GM18907 (cell line): ENCODE data around the gene UBE2I.

Source experiments
- ATAC-seq: cut with Tn5 transposase; IDR thresholded peaks from one replicate; pipeline ENCODE4 v1.9.1; 2021; ENCODE audit warnings: mild to moderate bottlenecking, moderate library complexity; ENCODE audit not compliant: unreplicated experiment

The UBE2I gene

DNA sequence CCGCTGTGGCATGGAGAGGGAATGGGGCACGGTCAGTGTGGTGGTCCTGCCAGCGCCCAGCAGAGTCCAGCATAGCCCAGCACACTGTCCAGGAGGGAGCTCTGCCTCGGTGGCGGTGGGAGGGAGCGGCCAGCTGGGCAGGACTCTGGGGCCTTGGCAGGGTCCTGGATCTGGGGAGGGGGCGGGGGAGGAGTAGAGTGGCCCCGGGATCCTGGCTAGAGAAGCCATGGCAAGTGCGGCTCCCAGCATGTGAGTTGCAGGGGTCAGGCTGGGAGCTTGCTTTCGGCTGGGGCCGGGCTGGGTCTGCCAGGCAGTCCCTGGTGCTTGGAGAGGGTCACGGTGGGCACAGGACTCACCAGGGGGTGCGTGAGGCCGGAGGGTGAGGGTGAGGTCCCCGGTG lies 46.2 kb downstream of the UBE2I start:
- no peak for ATAC-seq

DNA sequence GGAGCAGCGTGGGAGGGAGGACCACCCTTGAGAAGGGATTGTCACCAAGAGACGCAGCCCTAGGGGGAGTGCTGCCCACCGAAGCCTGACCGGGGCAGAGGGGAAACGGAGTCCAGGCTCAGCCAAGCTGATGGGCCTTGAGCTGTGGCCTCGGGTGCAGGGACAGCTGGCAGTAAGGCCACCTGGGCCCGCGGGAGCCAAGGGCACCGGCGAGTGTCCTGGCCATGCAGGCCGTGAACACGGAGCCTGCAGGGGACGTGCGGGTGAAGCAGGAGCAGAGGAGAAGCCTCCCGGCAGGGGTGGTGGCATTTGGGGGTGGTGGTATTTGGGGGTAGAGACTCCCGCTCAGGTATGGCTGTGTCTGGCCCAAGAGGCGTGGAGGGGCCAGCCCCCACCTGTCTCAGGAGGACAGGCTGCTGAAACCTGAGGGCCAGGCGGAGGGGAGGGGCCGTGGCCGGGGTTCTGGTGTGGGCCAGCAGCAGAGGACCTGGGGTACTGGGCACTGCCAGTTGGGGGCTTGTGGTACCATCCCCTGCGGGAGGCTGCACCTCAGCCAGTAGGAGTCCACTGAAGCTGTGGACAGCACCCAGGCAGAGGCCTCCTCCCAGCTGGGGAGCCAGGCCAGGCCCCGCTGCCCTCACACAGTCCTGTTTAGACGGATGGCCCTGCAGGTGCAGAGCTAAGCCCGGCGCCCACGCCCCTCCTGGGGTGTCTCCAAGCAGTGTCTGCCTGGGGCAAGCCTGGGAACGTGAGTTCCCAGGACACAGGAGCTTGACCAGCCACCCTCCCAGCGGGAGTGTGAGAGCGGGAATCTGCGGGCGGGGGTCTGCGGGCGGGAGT lies 46.8 kb downstream of the UBE2I start:
- no peak for ATAC-seq

GRCh38 chr16:1357906-1358566 lies 48.6 kb downstream of the UBE2I start:
- ATAC-seq: no peak

- no peak for ATAC-seq
These were observed 52.4 kb downstream of the UBE2I start for GRCh38 chr16:1361685-1362360.

DNA sequence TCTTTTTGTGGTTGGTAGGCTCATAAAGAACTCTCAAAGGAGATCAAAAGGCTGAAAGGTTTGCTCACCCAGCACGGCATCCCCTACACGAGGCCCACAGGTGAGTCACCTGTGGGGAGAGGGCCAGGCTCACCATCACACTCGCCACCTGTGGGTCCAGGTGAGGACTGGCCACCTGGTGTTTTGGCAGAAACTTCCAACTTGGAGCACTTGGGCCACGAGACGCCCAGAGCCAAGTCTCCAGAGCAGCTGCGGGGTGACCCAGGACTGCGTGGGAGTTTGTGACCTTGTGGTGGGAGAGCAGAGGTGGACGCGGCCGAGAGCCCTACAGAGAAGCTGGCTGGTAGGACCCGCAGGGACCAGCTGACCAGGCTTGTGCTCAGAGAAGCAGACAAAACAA lies 53.4 kb downstream of the UBE2I start:
- ATAC-seq: no peak

DNA sequence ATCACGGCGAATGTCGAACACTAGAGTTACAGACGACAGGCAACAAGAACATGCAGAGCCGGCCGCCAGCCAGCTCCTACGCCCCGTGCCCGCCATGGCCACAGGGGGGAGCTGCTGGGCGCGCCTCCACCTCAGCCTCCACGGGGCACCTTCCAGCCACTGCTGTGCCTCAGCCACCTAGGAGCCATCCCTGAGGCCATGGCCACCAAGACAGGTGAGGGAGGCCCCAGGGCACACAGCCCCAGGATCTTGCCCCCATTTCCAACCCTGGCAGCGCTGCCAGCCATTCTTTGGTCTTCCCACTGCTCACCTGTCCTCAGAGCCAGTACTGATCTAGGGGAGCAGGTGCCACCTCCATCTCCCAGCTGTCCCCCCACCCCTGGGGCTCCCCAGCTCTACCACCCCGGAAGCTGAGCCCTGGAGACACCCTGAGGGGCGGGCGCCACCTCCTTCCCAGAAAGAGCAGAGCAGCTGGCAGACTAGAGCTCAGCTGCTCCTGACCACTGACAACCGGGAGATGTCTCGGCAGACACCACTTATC lies 54.1 kb downstream of the UBE2I start:
- ATAC-seq: no peak

DNA sequence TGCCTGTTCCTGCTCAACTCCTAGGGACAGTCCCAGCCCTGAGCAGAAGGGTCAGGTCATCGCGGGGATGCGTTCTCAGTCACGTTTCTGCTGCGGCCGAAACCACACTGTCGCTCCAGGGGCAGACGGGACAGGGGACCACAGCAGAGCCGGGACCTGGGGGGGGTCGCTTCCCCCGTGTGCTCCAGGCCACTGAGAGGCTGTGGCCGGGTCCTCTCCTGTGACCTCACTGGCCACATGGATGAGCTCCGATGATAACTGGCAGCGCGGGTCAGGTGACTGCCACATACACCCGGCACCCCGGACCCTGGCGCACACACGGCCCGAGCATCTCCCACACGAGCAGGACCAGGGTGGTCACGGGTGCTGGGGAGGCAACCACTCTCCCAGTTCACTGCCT lies 55.1 kb downstream of the UBE2I start:
- no peak for ATAC-seq

DNA sequence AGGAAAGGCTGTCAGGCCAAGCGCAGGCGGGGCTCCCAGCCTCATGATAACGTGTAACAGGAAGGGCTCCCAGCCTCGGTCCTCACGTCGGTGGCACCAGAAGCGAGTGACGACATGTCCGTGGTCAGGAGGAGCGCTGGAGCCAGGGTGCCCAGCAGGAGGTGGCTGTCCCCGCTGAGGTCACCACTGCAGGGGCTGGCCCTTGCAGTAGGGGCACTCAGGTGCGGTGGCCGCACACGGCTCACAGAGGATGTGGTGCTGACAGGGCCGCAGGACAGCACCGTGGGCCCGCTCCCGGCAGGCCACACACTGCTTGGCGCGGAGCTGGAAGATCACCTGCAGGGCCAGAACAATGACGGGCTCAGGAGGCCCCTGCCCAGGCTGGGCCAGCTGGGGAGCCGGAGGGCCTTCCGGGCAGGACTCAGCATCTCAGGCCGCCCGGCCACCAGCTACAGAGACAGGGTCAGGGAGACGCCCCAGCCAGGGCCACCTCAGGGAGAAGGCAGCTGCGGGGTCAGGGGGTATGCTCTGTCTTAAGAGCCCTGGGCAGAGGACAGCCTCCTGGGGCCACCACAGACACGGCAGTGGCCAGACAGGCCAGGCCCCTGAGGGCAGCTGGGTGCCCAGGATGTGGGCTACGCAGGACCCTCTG lies 56.8 kb downstream of the UBE2I start:
- ATAC-seq: no peak

- ATAC-seq: no peak
These were observed 57.4 kb downstream of the UBE2I start for GRCh38 chr16:1366712-1367299.

DNA sequence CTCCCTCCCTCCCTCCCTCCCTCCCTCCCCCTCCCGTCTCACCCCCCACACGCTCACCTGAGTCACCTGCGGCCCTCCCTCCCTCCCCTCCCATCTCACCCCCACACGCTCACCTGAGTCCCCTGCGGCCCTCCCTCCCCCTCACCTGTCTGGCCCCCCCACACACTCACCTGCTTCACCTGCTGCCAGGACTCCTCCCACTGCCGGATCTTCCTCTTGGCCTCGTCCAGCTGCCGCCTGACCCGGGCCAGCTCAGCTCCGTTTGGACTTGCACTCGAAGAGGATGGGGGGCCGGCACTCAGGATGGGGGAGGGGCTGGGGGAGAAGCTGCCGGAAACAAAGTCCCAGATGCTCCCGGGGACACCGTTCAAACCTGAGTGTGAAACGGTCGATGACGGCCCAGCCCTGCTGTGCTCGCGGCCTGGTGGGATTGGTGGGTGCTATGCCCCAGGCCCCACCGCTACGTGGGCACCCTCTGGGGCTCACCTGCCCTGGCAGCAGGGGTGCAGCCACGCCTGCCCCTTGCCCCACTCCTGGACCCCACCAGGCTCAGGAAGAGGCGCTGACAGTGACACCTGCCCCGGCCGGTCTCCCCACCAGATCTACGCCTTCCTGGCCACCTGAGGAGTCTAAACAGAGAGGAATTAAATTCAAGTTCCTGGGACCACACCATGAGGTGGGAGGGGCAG lies 58.2 kb downstream of the UBE2I start:
- ATAC-seq: no peak

- no peak for ATAC-seq
These were observed 61.9 kb downstream of the UBE2I start for GRCh38 chr16:1371054-1371978.

DNA sequence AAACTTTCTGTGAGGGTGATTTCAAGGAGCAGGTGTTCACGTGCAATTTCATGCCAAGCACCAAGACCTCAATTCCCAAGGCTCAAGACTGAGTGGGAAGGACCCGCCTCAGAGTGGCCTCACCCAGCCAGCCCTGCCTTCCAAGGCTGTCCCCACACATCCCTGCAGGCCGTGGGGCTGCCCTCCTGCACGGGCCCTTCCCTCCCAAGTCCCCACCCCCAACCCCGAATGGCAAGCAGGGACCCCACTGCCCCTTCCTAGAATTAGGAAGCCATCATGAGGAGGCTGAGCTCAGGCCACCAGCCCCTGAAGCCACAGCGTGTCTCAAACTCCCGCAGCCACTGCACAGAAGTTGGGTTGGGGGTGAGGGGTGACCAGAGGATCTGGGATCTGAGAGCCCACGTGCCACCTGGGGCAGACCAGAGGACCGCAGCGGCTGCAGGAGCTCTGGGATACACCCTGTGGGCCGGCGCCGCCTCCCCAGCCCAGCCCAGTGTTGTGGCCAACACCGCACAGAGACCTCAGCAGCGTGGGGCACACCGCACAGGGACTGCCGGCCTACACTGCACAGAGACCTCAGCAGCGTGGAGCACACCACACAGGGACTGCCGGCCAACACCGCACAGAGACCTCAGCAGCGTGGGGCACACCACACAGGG lies 63.0 kb downstream of the UBE2I start:
- ATAC-seq: no peak

DNA sequence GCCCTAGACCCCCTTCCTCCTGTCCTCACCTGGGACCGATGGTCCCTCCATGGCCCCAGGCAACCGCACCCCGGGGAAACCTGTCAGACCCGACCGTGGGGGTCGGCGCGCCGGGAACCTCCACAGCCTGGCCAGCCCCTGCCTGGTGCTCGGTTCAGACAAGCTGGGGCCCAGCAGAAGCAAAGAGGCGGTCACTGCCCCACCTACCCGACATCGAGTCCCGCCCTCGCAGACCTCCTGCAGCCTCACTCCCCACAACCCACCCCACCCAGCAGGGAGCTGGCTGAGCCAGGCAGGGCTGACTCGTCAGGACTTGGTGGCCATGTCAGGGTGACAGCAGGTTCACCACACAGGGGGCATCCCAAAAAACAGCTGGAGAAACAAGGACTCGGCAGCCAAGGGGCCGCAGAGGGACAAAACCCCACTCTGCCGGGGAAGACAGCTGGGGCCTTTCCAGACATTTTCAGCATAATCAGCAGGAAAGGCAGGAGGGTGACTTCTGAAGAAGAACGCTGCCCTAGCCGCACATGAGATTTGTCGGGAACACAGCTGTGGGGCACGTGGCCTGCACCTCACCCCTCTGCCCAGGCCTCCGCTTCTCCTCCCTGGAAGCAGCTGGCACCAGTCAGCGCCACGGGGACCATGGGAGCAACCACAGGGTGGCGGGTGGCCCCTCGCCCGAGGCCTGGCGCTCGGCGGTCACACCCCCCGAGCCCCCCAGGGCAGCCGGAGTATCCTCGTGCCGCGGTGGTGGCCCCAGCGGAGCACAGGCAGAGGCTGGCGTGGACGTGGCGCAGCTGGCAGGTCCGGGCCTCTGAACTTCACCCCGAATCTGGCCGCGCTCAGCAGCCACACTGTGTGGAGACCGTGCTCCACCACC lies 65.2 kb downstream of the UBE2I start:
- no peak for ATAC-seq

DNA sequence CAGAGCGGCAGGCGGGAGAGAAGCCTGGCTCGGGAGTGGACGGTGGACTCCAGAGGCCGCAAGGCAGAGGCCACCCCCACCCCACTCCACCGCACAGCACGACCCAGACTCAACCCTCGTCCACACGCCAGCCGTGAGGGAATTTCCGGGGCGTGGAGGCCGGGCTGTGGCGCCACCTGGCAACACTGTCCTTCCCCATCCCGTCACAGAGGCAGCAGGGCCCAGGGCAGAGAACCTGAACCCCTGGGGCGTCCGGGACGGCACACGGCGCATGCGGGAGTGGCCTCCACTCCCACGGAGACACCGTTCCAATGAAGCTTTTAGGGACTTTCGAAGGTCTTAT lies 65.8 kb downstream of the UBE2I start:
- no peak for ATAC-seq

- ATAC-seq: no peak
These were observed 66.4 kb downstream of the UBE2I start for GRCh38 chr16:1375741-1376410.
